HL-60 (cell line): ENCODE data around the gene CHURC1.

ENCODE experiments used
- DNase-seq, 2 experiments: peaks; one replicate each; pipeline ENCODE4 v3.0.0-alpha.2; 2010 to 2020; ENCODE audit warnings: low read depth in 1 of 2, low spot score in 1 of 2
- H3K27ac ChIP-seq: fragments of 250-450 bp; sonication (Bioruptor Pico); replicated peaks from 2 replicates; pipeline ENCODE4 v1.5.1; 2020; ENCODE audit warnings: mild to moderate bottlenecking, moderate library complexity
- H3K27me3 ChIP-seq: fragments of 250-450 bp; sonication (Bioruptor Pico); 2 replicates; pipeline ENCODE4 v1.5.1; 2021; ENCODE audit warnings: mild to moderate bottlenecking, moderate library complexity; ENCODE audit not compliant: insufficient read depth, poor library complexity, severe bottlenecking
- H3K4me3 ChIP-seq: replicated peaks from 2 replicates; pipeline ENCODE4 v1.5.1; 2011; ENCODE audit warnings: mild to moderate bottlenecking, control low read depth, low read length; ENCODE audit not compliant: insufficient read depth
- GABPA ChIP-seq: IDR thresholded peaks from 2 replicates; pipeline ENCODE4 v1.6.1; 2012; ENCODE audit warnings: low read depth
- POLR2AphosphoS5 ChIP-seq: IDR thresholded peaks from 2 replicates; pipeline ENCODE4 v1.6.1; 2012; ENCODE audit warnings: low read depth
- SPI1 ChIP-seq: IDR thresholded peaks from 2 replicates; pipeline ENCODE4 v1.6.1; 2012; ENCODE audit warnings: low read depth, mild to moderate bottlenecking, borderline replicate concordance
- TF ChIP-seq, protein P1 (sequence below): IDR thresholded peaks from one replicate; pipeline ENCODE4 v1.5.1; 2011; ENCODE audit warnings: low read length, control low read depth, inconsistent platforms; ENCODE audit not compliant: insufficient read depth
- TF ChIP-seq, protein P2 (sequence below): IDR thresholded peaks from 2 replicates; pipeline ENCODE4 v1.6.1; 2012; ENCODE audit warnings: low read depth; ENCODE audit not compliant: insufficient replicate concordance

CHURC1 gene

DNA sequence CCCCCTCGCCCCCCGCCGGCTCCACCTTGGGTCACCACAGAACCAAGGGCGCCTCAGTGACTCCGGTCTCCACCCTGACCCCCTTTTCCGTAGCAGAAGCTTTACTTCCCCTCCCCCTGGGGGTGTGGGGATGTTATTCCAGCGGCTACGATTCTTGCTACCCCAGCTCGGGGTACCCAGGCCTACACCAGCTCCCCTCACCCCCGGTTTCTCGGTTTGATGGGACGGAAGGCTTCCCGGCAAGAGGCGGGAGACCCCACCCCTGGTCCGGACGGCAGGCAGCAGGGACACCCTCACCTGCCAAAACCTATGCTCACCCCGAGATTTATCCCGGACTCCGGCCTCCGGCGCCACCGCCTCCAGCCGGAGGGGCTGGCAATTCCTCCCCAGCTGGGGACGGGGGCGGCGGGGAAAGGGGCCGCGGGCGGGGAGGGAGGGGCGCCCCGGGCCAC is 57.3 kb downstream of the CHURC1 start:
- peak overlapping the region; percentile 28; the same call in 1 of the 2 replicates for H3K4me3 ChIP-seq
- H3K27ac ChIP-seq: no peak overlapping the region
- TF ChIP-seq POLR2AphosphoS5: no peak
- TF ChIP-seq GABPA: no peak
- TF ChIP-seq, protein P1, sequence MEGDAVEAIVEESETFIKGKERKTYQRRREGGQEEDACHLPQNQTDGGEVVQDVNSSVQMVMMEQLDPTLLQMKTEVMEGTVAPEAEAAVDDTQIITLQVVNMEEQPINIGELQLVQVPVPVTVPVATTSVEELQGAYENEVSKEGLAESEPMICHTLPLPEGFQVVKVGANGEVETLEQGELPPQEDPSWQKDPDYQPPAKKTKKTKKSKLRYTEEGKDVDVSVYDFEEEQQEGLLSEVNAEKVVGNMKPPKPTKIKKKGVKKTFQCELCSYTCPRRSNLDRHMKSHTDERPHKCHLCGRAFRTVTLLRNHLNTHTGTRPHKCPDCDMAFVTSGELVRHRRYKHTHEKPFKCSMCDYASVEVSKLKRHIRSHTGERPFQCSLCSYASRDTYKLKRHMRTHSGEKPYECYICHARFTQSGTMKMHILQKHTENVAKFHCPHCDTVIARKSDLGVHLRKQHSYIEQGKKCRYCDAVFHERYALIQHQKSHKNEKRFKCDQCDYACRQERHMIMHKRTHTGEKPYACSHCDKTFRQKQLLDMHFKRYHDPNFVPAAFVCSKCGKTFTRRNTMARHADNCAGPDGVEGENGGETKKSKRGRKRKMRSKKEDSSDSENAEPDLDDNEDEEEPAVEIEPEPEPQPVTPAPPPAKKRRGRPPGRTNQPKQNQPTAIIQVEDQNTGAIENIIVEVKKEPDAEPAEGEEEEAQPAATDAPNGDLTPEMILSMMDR: no peak
- TF ChIP-seq, protein P2, sequence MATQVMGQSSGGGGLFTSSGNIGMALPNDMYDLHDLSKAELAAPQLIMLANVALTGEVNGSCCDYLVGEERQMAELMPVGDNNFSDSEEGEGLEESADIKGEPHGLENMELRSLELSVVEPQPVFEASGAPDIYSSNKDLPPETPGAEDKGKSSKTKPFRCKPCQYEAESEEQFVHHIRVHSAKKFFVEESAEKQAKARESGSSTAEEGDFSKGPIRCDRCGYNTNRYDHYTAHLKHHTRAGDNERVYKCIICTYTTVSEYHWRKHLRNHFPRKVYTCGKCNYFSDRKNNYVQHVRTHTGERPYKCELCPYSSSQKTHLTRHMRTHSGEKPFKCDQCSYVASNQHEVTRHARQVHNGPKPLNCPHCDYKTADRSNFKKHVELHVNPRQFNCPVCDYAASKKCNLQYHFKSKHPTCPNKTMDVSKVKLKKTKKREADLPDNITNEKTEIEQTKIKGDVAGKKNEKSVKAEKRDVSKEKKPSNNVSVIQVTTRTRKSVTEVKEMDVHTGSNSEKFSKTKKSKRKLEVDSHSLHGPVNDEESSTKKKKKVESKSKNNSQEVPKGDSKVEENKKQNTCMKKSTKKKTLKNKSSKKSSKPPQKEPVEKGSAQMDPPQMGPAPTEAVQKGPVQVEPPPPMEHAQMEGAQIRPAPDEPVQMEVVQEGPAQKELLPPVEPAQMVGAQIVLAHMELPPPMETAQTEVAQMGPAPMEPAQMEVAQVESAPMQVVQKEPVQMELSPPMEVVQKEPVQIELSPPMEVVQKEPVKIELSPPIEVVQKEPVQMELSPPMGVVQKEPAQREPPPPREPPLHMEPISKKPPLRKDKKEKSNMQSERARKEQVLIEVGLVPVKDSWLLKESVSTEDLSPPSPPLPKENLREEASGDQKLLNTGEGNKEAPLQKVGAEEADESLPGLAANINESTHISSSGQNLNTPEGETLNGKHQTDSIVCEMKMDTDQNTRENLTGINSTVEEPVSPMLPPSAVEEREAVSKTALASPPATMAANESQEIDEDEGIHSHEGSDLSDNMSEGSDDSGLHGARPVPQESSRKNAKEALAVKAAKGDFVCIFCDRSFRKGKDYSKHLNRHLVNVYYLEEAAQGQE: no peak
- no peak for TF ChIP-seq SPI1
- no peak for DNase-seq
- H3K27me3 ChIP-seq: peaks cover 2% of the 10 kb centered on the region

DNA sequence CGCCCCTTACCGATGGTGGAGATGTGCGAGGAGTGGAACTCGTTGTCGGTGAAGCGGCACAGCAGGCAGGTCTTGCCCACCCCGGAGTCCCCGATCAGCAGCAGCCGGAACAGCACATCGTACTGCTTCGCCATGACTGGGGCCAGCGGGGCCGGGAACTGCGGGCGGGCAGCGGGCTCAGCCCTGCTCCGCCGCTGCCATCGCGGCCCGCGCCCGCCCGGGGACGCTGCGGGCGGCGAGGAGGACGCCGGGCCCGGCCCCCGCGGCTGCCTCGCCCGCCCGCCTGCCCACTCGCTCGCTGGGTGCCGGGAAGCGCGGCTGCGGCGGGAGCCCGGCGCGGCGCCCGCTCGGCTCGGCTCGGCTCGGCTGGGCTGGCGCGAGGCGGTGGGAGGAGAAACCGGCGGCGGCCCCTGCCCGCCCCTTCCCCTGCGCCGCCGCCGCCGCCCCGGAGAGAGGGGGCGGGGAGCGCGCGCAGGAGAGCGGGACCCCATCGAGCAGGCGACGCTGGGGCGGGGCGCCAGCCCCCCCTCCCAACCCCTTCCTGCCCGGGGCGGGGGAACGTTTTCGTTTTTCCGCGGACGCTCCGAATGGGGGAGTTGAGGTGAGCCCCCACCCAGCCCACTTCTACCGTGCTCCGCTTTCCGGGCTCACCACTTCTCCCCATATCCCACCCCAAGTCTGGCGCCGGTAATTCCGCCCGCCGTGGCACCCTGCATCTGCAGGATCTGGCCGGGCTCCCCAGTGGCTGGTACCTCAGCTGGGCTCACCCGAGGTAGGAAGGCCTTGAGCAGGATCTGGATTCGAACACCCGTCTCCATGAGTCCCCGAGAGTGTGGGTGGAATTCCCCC is 57.9 kb downstream of the CHURC1 start, which contains the start of gene RAB15:
Gene RAB15 (minus strand): TSS at position 394 of the 849 bp plus-strand sequence. CDS start 260 bp downstream, at position 134.
- TF ChIP-seq GABPA: no peak
- TF ChIP-seq, protein P2: no peak
- TF ChIP-seq, protein P1: no peak
- TF ChIP-seq POLR2AphosphoS5: no peak
- TF ChIP-seq SPI1: no peak
- peak within 1 kb of the TSS; percentile 32 for H3K4me3 ChIP-seq
- no peak within 1 kb of the TSS for H3K27ac ChIP-seq
- DNase-seq: no peak
- H3K27me3 ChIP-seq: peaks cover 2% of the 10 kb centered on the region

DNA sequence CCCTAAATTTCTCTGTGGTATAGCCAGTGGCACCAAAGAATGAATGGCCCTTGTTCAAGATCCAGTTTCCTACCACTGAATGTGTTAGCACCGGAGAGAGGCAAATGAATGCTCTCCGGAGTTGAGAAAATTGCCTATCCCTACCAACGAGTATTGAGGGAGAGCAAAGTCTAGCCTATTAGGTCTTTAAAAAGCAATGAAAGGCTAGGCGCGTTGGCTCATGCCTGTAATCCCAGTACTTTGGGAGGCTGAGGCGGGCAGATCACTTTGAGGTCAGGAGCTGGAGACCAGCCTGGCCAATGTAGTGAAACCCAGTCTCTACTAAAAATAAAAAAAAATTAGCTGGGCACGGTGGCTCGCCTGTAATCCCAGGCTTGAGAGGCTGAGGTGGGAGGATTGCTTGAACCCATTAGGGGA is 58.8 kb downstream of the CHURC1 start:
- TF ChIP-seq, protein P1: no peak
- no peak for TF ChIP-seq POLR2AphosphoS5
- TF ChIP-seq GABPA: no peak
- TF ChIP-seq SPI1: no peak
- TF ChIP-seq, protein P2: no peak
- Histone ChIP-seq H3K27ac (no peak overlapping the region), H3K27me3 (peaks cover 2% of the 10 kb centered on the region), H3K4me3 (no peak overlapping the region)
- DNase-seq: no peak
